Breast epithelium (tissue), 4 donors: ENCODE measurements around the gene JPT2. TPM values are rescaled to one million over a fixed set of nuclear protein-coding genes. Genes with fewer than 3 reads are reported as not detected.

Source experiments
- DNase-seq, 2 donors: peaks; one replicate each; pipeline ENCODE4 v3.0.0-alpha.2; 2019; ENCODE audit warnings: low spot score in 2 of 2
- H3K27ac ChIP-seq, 2 donors: fragments of 200-600 bp; sonication (generic) in 1 of 2; one replicate each; pipeline ENCODE4 v1.5.1; 2016 to 2019; ENCODE audit warnings: mild to moderate bottlenecking in 1 of 2
- H3K27me3 ChIP-seq, 2 donors: fragments of 200-600 bp; sonication (generic) in 1 of 2; one replicate each; pipeline versions ENCODE4 v1.5.1 to v1.6.0; 2017 to 2019; ENCODE audit warnings: control low read depth in 1 of 2, mild to moderate bottlenecking in 1 of 2
- H3K36me3 ChIP-seq: fragments of 200-600 bp; one replicate; pipeline ENCODE4 v1.5.1; 2019
- H3K4me1 ChIP-seq, 2 donors: fragments of 200-600 bp; sonication (generic); one replicate each; pipeline ENCODE4 v1.5.1; 2016 to 2019; ENCODE audit warnings: control low read depth in 1 of 2
- H3K4me3 ChIP-seq, 3 donors: fragments of 200-600 bp; sonication (generic); 1 replicate in 2 of 3; 2 replicates in 1 of 3; pipeline ENCODE4 v1.5.1; 2016 to 2019; ENCODE audit warnings: mild to moderate bottlenecking in 3 of 3, moderate library complexity in 2 of 3
- H3K9me3 ChIP-seq, 2 donors: fragments of 200-600 bp; sonication (generic) in 1 of 2; one replicate each; pipeline ENCODE4 v1.5.1; 2016 to 2019; ENCODE audit warnings: control low read depth in 1 of 2
- POLR2A ChIP-seq: fragments of 450-650 bp; IDR thresholded peaks from one replicate; pipeline ENCODE4 v1.6.1; 2016; ENCODE audit warnings: antibody characterized with exemption, mild to moderate bottlenecking, moderate library complexity
- POLR2AphosphoS5 ChIP-seq, 3 donors: sonication (generic); formaldehyde crosslinking; IDR thresholded peaks; one replicate each; pipeline ENCODE4 v1.6.1; 2017; ENCODE audit warnings: antibody characterized with exemption in 3 of 3
- intact Hi-C: fragments of 100-400 bp; cut with DNase I; formaldehyde crosslinking; loops from one replicate; pipeline ENCODE4 v1.15.1; 2023; ENCODE audit warnings: low total_unique reads
- total RNA-seq, 3 donors: library from RNA; depleted of rRNA; stranded (reverse); fragments of >200 nt; gene quantifications; one replicate each; pipeline ENCODE4 v1.1.0, GENCODE V29; 2016
- TF ChIP-seq, protein P1 (sequence below), 3 donors: fragments of 450-650 bp; IDR thresholded peaks; one replicate each; pipeline ENCODE4 v1.5.1; 2016 to 2017; ENCODE audit warnings: antibody characterized with exemption in 3 of 3, mild to moderate bottlenecking in 3 of 3, moderate library complexity in 3 of 3

The JPT2 gene
- total RNA-seq, 3 donors from 2014 or later, result 19.2 to 44.2 (median 36.0) TPM

DNA sequence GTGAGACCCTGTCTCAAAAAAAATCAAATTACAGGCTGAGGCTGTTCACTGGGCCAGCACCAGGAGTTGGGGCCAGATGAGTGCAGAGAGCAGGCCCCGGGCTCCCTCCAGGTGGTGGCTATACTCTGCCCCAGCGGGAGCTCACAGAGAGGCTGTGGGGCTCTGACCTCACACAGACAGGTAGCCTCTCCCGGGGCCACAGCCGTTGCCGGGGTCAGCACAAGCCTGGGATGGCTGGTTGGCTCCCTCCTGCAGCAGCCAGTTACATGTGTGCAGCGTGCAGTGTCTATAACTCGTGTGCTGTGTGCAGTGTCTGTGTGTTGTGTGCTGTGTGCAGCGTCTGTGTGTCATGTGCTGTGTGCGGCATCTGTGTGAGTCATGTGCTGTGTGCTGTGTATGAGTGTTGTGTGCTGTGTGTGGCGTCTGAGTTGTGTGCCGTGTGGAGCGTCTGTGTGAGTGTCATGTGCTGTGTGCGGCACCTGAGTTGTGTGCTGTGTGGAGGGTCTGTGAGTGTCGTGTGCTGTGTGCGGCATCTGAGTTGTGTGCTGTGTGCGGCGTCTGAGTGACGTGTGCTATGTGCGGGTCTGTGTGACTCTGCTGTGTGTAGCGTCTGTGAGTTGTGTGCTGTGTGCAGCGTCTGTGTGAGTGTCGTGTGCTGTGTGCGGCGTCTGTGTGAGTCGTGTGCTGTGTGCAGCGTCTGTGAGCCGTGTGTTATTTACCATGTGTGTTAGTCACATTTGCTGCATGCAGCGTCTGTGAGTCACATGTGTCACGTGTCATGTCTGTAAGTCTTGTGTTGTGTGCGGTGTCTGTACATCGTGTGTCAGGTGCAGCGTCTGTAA lies 48.8 kb downstream of the JPT2 start:
- intact Hi-C loops, result no loop called here
- H3K27ac ChIP-seq, result no peak overlapping the region
- TF ChIP-seq, protein P1, sequence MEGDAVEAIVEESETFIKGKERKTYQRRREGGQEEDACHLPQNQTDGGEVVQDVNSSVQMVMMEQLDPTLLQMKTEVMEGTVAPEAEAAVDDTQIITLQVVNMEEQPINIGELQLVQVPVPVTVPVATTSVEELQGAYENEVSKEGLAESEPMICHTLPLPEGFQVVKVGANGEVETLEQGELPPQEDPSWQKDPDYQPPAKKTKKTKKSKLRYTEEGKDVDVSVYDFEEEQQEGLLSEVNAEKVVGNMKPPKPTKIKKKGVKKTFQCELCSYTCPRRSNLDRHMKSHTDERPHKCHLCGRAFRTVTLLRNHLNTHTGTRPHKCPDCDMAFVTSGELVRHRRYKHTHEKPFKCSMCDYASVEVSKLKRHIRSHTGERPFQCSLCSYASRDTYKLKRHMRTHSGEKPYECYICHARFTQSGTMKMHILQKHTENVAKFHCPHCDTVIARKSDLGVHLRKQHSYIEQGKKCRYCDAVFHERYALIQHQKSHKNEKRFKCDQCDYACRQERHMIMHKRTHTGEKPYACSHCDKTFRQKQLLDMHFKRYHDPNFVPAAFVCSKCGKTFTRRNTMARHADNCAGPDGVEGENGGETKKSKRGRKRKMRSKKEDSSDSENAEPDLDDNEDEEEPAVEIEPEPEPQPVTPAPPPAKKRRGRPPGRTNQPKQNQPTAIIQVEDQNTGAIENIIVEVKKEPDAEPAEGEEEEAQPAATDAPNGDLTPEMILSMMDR (IDR thresholded peaks at IDR 0.05), result no peak
- no peak for TF ChIP-seq POLR2A
- TF ChIP-seq POLR2AphosphoS5 (IDR thresholded peaks at IDR 0.05), result no peak
- H3K27me3 ChIP-seq, result no peaks in the 10 kb centered on the region
- no peak for DNase-seq
- no peaks in the 10 kb centered on the region for H3K36me3 ChIP-seq
- H3K4me3 ChIP-seq, result no peak overlapping the region
- no peaks in the 10 kb centered on the region for H3K9me3 ChIP-seq
- peaks cover 3 to 11% of the 10 kb centered on the region in 2 donors for H3K4me1 ChIP-seq

DNA sequence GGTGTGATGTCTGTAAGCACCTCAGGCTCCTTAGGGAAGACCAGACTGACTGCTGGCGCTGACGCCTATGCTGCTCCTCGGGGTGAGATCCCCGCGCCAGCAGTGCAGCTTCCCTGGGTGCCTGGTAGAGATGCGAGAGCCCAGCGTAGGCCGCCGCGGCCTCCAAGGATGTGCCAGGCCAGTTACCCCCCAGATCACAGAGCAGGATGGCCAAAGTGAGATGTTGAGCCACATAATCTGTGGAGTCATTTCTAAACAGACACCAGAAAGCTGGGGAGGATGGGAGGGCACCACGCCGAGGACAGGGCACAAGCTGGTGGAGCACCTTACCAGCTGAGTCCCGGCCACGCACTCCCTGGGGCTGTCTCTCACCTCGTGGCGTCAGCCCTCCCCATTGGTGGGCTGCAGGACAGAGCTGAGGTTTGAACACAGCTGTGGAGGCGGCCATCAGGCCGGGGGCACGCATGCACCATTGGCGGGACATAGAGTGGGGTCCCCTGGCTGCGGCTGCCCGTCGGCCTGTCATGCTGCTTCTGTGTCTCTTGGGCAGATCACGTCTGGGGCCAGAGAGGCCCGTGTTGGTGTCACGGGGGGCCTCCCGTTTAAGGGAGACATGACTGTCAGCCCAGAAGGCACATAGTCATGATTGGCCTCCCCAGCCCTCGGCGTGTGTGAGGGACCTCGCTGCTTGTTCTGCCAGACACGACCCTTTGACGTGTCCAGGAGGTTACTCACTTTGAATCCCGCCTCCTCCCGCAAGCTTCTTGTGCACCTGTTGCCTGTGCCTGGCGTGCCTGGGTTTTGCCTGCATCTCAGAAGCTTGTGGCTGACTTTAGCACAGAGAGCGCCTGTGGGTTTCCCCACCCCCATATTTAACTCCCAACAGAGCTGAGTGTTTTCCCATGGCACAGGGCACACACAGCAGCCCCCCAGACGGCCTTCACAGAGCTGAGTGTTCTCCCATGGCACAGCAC lies 49.9 kb downstream of the JPT2 start:
- Histone ChIP-seq H3K36me3 (no peaks in the 10 kb centered on the region), H3K4me3 (no peak overlapping the region), H3K27ac (no peak overlapping the region), H3K4me1 (peaks cover 0 to under 1% of the 10 kb centered on the region in 2 donors), H3K27me3 (no peaks in the 10 kb centered on the region), H3K9me3 (no peaks in the 10 kb centered on the region)
- no peak for DNase-seq
- TF ChIP-seq, protein P1 (IDR thresholded peaks at IDR 0.05), result no peak
- TF ChIP-seq POLR2AphosphoS5 (IDR thresholded peaks at IDR 0.05), result no peak
- no peak for TF ChIP-seq POLR2A
- intact Hi-C loops, result no loop called here

DNA sequence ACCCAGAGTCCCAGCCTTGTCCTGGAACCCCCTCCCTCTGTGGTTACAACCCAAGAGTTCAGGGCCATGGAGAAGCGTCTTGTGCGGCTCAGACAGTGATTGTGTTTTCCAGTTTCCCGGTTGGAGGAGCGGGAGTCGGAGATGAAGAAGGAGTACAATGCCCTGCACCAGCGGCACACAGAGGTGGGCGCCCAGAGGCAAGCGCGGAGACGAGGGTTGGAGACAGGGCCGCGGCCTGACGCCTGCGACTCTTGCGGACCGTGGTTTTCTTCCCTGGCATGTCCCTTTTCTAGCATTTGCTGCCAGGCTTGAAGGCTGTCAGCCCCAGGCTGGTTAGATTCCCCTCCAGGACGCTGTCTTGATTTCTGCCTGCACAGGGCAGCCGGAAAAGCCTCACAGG lies 50.9 kb downstream of the JPT2 start:
- intact Hi-C loops, result no loop called here
- H3K4me3 ChIP-seq, result no peak overlapping the region
- TF ChIP-seq POLR2A (no peak), POLR2AphosphoS5 (IDR thresholded peaks at IDR 0.05) (no peak)
- TF ChIP-seq, protein P1 (IDR thresholded peaks at IDR 0.05), result no peak
- H3K36me3 ChIP-seq, result no peaks in the 10 kb centered on the region
- no peak for DNase-seq
- no peaks in the 10 kb centered on the region for H3K4me1 ChIP-seq
- no peaks in the 10 kb centered on the region for H3K27me3 ChIP-seq
- no peaks in the 10 kb centered on the region for H3K9me3 ChIP-seq
- H3K27ac ChIP-seq, result no peak overlapping the region

DNA sequence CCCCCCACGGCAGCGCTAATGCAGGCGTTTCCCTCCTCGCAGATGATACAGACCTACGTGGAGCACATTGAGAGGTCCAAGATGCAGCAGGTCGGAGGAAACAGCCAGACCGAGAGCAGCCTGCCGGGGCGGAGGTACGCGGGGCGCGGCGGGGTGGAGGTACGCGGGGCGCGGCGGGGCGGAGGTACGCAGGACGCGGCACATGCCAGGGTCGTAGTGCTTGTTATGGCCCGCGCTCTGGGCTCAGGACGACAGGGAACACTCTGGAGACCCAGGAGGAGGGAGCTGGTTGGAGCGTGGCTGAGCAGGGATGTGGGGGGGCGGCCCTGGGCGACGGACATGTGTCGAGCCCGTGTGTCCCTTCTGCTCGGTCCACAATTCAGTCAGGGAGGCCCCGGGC lies 51.4 kb downstream of the JPT2 start:
- H3K9me3 ChIP-seq, result no peaks in the 10 kb centered on the region
- DNase-seq, result no peak
- intact Hi-C loops, result no loop called here
- TF ChIP-seq, protein P1 (IDR thresholded peaks at IDR 0.05), result no peak
- no peak for TF ChIP-seq POLR2A
- no peak for TF ChIP-seq POLR2AphosphoS5 (IDR thresholded peaks at IDR 0.05)
- no peak overlapping the region for H3K4me3 ChIP-seq
- H3K27ac ChIP-seq, result no peak overlapping the region
- no peaks in the 10 kb centered on the region for H3K27me3 ChIP-seq
- H3K36me3 ChIP-seq, result no peaks in the 10 kb centered on the region
- no peaks in the 10 kb centered on the region for H3K4me1 ChIP-seq
